SK-N-MC (cell line): Measurements from ENCODE around the gene MYO1D.

ENCODE experiments used
- EZH2 ChIP-seq: fragments of 200-600 bp; sonication (generic); IDR thresholded peaks from one replicate; pipeline ENCODE4 v1.6.1; 2017; ENCODE audit warnings: antibody characterized with exemption
- POLR2AphosphoS5 ChIP-seq: IDR thresholded peaks from 2 replicates; pipeline ENCODE4 v1.6.1; 2012; ENCODE audit warnings: mild to moderate bottlenecking, low read depth, low read length, borderline replicate concordance

GRCh38 chr17:32915245-32915644, 38.3 kb upstream of the MYO1D start:
- TF ChIP-seq POLR2AphosphoS5, result no peak
- no peak for TF ChIP-seq EZH2
